Umbilical cord (tissue), 2 donors: ENCODE data around the gene ZNF675. TPM values are rescaled to one million over a fixed set of nuclear protein-coding genes. Genes with fewer than 3 reads are reported as not detected.
"Not testable (repeated sequence)": the region's sequence is repeated elsewhere in the genome, so short reads cannot be mapped to it uniquely, and the experiment has no call there.

Source experiments
- DNase-seq: peaks from one replicate; pipeline ENCODE4 v3.0.0-alpha.2; 2015; ENCODE audit warnings: low spot score
- total RNA-seq: library from RNA; depleted of rRNA; stranded (reverse); fragments of >200 nt; gene quantifications from one replicate; pipeline ENCODE4 v1.2.3, GENCODE V29; 2014; ENCODE audit warnings: low replicate concordance; ENCODE audit not compliant: insufficient read depth

ZNF675 gene
- total RNA-seq, result 20.7 TPM

DNA sequence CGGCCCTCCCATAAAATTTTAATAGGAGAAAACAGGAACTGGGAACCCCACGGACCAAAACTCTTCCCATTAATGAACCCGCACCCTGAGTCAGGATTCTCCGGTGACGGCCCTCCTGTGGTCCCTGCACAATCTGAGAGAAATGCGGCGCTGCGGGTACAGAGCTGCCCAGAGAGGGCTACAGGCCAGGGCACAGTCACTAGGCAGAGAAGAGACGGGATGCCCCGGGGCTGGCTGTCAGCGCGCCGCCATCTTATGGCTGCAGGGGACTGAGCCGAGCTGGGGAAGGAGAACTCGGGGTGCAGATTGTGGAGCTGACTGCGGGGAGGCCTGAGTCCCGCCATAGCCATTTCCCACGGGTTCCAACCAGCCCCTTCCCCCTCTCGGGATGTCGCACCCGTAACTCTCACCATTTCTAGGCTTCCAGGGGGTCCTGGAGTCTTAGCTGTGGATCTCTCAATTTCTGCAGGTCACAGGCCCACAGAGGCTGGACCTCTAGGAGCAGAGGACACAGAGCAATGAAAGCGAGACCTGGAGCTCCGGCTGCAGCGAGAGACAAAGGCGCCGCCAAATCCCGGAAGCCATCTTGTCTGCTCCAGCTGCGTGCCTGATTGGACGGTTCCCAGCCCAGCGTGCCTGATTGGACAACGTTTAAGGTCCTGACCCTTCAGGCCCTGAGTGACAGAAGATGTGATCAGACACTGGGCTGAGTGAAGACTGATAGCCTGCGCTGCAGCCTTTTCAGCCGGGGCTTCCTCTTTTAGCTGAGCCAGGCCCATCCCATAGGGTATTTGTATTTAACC is at the start of gene ZNF675:
Gene ZNF675, minus strand, starts transcription at position 592 of the 803 bp plus-strand sequence. Its CDS starts 179 bp downstream, at position 413.
- DNase-seq, result peak; percentile 98

DNA sequence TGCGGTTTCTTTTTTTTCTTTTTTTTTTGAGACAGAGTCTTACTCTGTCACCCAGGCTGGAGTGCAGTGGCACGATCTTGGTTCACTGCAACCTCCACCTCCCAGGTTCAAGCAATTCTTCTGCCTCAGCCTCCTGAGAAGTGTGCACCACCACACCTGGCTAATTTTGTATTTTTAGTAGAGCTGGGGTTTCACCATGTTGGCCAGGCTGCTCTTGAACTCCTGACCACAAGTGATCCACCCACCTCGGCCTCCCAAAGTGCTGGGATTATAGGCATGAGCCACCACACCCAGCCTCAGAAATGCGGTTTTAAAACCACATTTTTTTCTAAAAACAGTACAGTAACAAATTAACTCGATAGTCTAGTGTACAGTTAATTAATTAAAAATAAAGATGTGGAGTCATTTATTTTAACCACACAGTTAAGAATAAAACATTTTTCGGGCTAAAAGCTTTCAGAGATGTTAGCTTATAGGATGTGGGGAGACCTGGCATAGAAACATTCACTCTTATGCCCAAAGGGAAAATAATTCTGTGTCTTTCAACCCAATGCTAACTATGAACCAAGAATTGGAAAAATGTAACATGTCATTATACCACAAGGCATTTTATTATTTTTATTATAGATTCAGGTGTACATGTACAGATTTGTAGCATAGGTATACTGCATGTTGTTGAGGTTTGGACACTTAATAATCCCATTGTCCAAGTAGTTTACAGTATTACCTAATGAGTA is 43.9 kb upstream of the ZNF675 start:
- DNase-seq, result not testable (repeated sequence)

DNA sequence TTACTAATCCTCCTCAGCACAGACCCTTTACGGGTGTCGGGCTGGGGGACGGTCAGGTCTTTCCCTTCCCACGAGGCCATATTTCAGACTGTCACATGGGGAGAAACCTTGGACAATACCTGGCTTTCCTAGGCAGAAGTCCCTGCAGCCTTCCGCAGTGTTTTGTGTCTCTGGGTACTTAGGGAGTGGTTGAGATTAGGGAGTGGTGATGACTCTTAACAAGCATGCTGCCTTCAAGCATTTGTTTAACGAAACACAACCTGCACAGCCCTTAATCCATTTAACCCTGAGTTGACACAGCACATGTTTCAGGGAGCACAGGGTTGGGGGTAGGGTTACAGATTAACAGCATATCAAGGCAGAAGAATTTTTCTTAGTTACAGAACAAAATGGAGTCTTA is 37.1 kb upstream of the ZNF675 start:
- DNase-seq, result not testable (repeated sequence)

DNA sequence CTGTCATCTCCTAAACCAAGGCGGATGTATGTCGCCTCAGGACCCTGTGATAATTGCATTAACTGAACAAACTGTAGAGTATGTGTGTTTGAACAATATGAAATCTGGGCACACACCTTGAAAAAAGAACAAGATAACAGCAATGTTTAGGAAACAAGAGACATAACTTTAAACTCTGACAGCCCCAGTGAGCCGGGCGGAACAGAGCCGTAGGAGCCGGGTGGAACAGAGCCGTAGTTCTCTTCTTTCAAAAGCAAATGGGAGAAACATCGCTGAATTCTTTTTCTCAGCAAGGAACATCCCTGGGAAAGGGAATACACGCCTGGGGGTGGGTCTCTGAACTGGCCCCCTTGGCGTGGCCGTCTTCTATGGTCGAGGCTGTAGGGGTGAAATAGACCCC is 31.8 kb upstream of the ZNF675 start:
- DNase-seq, result no peak

DNA sequence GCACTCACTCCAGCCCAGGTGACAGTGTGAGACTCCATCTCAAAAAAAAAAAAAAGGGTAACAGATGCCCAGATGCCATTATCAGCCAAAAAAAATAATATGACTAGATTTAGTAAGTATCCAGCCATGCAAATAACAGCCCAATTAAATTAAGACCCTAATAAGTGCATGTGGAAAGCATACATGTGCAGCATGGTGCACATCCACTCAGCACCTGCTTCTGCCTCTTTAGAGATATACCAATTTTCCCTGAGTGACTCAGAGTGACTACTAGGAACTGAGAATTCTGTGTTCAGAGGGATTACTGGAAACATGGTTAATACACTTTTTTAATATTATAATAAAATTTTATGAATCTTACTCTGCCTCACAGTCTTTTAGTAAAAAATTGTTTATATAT is 29.8 kb upstream of the ZNF675 start:
- no peak for DNase-seq

DNA sequence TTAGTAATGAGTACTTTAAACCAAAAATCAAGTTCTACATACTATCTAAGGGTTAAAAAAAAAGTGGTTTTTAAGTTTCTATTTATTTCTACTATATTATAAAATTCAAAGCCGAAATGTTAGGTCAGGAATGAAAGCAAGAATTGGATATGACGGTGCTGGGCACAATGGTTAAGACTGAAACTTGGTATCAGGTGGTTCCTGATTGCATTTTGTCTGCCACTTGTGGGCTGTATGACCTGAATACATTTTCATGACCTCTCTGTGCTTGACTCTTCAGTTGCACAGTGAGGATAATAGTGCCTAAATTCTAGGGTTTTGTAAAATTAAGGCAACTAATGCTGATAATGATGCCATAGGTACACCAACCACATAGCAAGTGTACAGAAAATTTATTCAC is 22.3 kb upstream of the ZNF675 start:
- DNase-seq, result no peak

DNA sequence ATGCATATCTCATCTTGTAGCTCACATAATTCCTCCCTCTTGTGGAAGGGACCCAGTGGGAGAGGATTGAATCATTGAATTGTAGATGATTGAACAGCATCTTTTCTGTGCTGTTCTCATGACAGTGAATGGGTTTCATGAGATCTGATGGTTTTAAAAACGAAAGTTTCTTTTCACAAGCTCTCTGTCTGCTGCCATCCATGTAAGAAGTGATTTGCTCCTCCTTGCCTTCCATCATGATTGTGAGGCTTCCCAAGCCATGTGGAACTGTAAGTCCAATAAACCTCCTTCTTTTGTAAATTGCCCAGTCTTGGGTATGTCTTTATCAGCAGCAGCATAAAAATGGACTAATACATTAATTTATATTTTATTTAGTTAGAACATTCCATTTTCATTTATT is 19.6 kb upstream of the ZNF675 start:
- DNase-seq, result no peak

DNA sequence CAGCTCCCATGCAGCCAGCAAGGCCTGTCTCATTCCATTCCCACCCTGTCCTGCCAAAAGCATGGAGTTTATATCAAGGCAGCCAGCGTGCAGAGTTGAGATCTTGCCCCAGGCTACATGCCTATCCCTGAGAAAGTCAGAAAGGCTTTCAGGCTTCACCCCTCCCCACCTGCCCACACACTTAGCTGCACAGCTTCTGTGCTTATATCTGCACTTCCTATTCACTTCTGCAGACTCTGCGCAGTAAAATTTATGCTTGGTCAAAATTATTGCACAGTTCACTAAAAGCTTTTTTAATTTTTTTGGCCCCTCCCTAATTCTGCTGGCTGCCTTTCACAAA is 12.5 kb upstream of the ZNF675 start:
- no peak for DNase-seq

DNA sequence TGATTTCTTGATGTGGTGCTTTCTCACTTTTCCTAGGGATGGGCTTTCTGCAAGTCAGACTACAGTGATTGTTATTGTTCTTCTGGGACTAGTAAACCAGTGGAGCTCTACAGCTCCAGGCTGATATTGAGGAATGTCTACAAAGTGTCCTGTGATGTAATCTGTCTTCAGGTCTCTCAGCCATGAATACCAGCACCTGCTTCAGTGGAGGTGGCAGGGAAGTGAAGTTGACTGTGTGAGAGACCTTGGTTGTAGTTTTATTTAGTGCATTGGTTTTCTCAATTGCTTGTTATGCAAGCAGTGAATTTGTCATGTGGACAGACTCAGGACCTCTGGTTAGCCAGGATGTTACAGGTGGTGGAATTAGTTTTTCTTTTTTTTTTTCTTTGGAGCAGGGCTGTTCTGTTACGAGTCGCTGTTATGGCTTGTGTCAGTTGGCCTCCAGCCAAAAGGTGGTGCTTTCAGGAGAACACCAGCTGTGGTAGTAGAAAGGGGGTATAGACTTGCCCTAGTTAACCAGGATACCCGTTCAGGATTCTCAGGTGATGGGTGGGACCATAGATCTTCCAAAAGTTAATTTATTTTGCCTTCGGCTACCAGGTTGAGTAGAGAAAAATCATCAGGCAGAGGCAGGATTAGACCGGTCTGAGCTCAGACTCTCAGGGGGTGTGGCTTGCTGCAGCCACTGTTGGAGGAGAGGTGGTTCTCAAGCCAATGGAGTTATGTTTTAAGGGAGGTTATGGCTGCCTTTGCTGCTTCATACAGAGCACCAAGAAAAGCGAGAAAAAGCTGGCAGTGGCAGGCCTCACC is 11.9 kb upstream of the ZNF675 start:
- DNase-seq, result peak; percentile 21

DNA sequence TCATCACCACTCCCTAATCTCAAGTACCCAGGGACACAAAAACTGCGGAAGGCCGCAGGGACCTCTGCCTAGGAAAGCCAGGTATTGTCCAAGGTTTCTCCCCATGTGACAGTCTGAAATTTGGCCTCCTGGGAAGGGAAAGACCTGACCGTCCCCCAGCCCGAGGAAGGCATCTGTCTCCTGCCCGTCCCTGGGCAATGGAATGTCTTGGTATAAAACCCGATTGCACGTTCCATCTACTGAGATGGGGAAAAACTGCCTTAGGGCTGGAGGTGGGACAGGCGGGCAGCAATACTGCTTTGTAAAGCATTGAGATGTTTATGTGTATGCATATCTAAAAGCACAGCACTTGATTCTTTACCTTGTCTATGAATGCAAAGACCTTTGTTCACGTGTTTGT is 5.9 kb upstream of the ZNF675 start:
- DNase-seq, result not testable (repeated sequence)

DNA sequence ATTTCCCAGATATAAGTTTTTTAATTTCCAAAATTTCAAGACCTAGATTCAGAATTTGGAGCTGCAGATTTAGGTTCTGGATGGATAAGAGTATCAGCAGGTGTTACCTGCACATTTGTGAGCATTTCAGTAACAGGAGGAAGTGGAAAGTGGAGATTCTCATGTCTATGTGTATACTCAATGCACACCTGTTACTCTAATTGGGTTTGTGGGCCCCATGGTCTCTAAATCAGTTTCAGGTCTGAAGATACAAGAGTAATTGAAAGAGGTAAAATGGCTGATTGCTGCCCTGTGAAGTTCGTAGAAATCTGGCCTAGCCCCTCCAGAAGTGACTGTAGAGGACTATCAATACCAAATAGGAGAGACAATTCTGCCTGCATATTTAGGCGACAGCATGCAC is 13.9 kb downstream of the ZNF675 start:
- DNase-seq, result no peak

DNA sequence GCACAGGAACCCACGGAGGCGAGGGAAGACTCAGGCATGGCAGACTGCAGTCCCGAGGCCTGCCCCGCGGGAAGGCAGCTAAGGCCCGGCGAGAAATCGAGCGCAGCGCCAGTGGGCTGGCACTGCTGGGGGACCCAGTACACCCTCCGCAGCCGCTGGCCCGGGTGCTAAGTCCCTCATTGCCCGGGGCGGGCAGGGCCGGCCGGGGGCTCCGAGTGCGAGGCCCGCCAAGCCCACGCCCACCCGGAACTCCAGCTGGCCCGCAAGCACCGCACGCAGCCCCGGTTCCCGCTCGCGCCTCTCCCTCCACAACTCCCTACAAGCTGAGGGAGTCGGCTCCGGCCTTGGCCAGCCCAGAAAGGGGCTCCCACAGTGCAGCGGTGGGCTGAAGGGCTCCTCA is 18.4 kb downstream of the ZNF675 start:
- DNase-seq, result not testable (repeated sequence)

DNA sequence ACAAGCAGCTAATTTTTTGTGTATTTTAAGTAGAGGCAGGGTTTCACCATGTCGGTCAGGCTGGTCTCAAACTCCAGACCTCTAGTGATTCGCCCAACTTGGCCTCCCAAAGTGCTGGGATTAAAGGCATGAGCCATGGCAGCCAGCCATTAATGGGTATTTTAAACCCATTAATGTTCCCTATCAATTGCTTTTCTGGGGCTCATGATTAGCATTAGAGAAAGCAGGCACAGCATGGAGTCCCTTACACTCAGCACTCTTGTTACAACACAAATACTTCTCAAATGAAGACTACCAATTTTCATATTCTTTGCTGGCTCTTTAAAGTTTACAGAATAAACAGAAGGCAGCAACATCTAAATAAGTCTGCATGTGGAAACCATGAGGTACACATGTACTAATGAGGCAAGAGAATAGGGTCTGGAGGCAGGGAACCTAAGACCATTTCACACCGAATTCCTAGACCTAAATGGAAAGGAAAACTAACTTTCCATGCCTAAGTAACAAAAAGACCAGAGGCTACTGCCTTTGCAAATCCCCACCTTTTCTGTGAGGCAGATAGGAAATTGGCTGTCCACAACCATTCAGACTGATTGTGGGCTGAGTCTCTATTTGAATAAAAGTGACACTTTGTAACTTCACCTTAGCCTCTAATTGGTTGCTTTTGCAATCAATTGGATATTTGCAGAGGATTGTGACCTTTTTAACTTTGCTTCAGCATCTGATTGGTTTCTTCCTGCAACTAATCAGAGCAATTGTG is 21.2 kb downstream of the ZNF675 start:
- DNase-seq, result no peak

DNA sequence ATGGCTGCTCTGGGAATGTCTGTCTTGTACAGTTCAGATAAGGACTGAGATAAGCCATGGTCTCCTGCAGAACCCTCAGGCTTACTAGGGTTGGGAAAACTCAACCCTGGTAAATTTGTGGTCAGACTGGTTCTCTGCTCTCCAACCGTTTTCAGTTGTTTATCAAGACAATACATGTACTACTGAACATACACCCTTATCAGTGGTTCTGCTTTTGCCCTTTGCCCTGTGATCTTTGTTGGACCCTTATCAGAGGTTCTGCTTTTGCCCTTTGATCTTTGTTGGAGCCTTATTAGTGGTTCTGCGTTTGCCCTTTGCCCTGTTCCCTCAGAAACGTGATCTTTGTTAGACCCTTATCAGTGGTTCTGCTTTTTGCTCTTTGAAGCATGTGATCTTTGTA is 37.2 kb downstream of the ZNF675 start:
- DNase-seq, result not testable (repeated sequence)

Other genes starting within 250 kb of the ZNF675 start
- 6.5 TPM for gene ZNF681, start 71.7 kb upstream of the ZNF675 start, total RNA-seq
- gene ZNF726, start 227.7 kb upstream of the ZNF675 start, total RNA-seq, result 12.0 TPM